ENCODE measurements around the gene ZFR2.
A peak's percentile ranks its signal among the peaks of the same experiment; 100 is the strongest.
"Not testable (repeated sequence)": the region's sequence is repeated elsewhere in the genome, so short reads cannot be mapped to it uniquely, and the experiment has no call there.

The ZFR2 gene

GRCh38 chr19:3834349-3835054, 34.3 kb downstream of the ZFR2 start:
- no peak for DNase-seq

- no peak for DNase-seq
These were observed 35.1 kb downstream of the ZFR2 start for GRCh38 chr19:3833578-3834348.

- DNase-seq, result no peak
These were observed 36.8 kb downstream of the ZFR2 start for GRCh38 chr19:3832001-3832400.

GRCh38 chr19:3831601-3832000, 37.2 kb downstream of the ZFR2 start:
- no peak for DNase-seq

- DNase-seq, result no peak
These were observed 37.9 kb downstream of the ZFR2 start for GRCh38 chr19:3830621-3831589.

- no peak for DNase-seq
These were observed 41.5 kb downstream of the ZFR2 start for GRCh38 chr19:3827306-3827705.

GRCh38 chr19:3826163-3826562, 42.7 kb downstream of the ZFR2 start:
- DNase-seq, result no peak

GRCh38 chr19:3825286-3825956, 43.4 kb downstream of the ZFR2 start:
- no peak for DNase-seq

- no peak for DNase-seq
These were observed 45.5 kb downstream of the ZFR2 start for GRCh38 chr19:3823350-3823713.

GRCh38 chr19:3822683-3823349, 46.0 kb downstream of the ZFR2 start:
- DNase-seq, result no peak

- DNase-seq, result peak; percentile 89
These were observed 46.9 kb downstream of the ZFR2 start for GRCh38 chr19:3821857-3822364.

- no peak for DNase-seq
These were observed 47.7 kb downstream of the ZFR2 start for GRCh38 chr19:3821156-3821555.

GRCh38 chr19:3819989-3820388, 48.8 kb downstream of the ZFR2 start:
- DNase-seq, result no peak

- no peak for DNase-seq
These were observed 49.9 kb downstream of the ZFR2 start for GRCh38 chr19:3818918-3819317.

- DNase-seq, result peak; percentile 67
These were observed 50.4 kb downstream of the ZFR2 start for GRCh38 chr19:3818466-3818865.

GRCh38 chr19:3817761-3818160, 51.1 kb downstream of the ZFR2 start:
- no peak for DNase-seq

- no peak for DNase-seq
These were observed 52.1 kb downstream of the ZFR2 start for GRCh38 chr19:3816566-3817218.

- DNase-seq, result not testable (repeated sequence)
These were observed 52.7 kb downstream of the ZFR2 start for GRCh38 chr19:3816148-3816547.

GRCh38 chr19:3814648-3815047, 54.2 kb downstream of the ZFR2 start:
- DNase-seq, result no peak

- DNase-seq, result no peak
These were observed 55.1 kb downstream of the ZFR2 start for GRCh38 chr19:3813473-3814392.
